ENCODE data around the gene FHAD1. TPM values are rescaled to one million over a fixed set of nuclear protein-coding genes. Genes with fewer than 3 reads are reported as not detected.

FHAD1 gene
- total RNA-seq, 1 experiment from 2014 or later: 1.9 TPM

GRCh38 chr1:15245593-15246360 is 1.2 kb upstream of the FHAD1 start:
- peak overlapping the region in 1 of 2 experiments; percentile 71; a peak in 3 of 5 replicates for H3K4me3 Mint-ChIP-seq
- no peak overlapping the region for H4K91ac ChIP-seq (ENCODE audit: insufficient read length, low read depth, low read length)
- no peak overlapping the region for H3K56ac ChIP-seq (ENCODE audit: insufficient read length, low read depth, low read length)
- no peak overlapping the region for H2BK20ac ChIP-seq (ENCODE audit: low read depth, low read length, poor library complexity, severe bottlenecking)
- no peak overlapping the region for H3K27ac ChIP-seq (ENCODE audit: insufficient read length, low read depth, low read length)
- no peak overlapping the region for H2BK5ac ChIP-seq (ENCODE audit: insufficient read length, low read length)
- H3K9ac ChIP-seq (ENCODE audit: extremely low read depth, insufficient read length, low read length): no peak overlapping the region
- no peaks in the 10 kb centered on the region for H3K79me2 ChIP-seq (ENCODE audit: insufficient read depth, low read length)
- H2BK120ac ChIP-seq (ENCODE audit: low read depth, low read length, poor library complexity, severe bottlenecking): no peak overlapping the region
- peaks cover 0 to 2% of the 10 kb centered on the region in 2 experiments; a peak in 1 of 5 replicates for H3K9me3 Mint-ChIP-seq
- H2AK5ac ChIP-seq (ENCODE audit: insufficient read length, low read length): no peak overlapping the region
- no peak overlapping the region for H3T11ph ChIP-seq (ENCODE audit: low read length)
- peaks cover 9% of the 10 kb centered on the region; the same call in 1 of the 2 replicates for H3K4me1 ChIP-seq (ENCODE audit: insufficient read depth, low read length)
- TF ChIP-seq, protein P1, sequence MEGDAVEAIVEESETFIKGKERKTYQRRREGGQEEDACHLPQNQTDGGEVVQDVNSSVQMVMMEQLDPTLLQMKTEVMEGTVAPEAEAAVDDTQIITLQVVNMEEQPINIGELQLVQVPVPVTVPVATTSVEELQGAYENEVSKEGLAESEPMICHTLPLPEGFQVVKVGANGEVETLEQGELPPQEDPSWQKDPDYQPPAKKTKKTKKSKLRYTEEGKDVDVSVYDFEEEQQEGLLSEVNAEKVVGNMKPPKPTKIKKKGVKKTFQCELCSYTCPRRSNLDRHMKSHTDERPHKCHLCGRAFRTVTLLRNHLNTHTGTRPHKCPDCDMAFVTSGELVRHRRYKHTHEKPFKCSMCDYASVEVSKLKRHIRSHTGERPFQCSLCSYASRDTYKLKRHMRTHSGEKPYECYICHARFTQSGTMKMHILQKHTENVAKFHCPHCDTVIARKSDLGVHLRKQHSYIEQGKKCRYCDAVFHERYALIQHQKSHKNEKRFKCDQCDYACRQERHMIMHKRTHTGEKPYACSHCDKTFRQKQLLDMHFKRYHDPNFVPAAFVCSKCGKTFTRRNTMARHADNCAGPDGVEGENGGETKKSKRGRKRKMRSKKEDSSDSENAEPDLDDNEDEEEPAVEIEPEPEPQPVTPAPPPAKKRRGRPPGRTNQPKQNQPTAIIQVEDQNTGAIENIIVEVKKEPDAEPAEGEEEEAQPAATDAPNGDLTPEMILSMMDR (conservative IDR thresholded peaks at IDR 0.05): no peak
- H2BK12ac ChIP-seq (ENCODE audit: insufficient read length, low read depth, low read length): no peak overlapping the region
- H3K18ac ChIP-seq (ENCODE audit: insufficient read length, low read depth, low read length): no peak overlapping the region
- H4K8ac ChIP-seq (replicated peaks; ENCODE audit: insufficient read length, low read depth, low read length): no peak overlapping the region
- H3K27me3 Mint-ChIP-seq (ENCODE audit: low read depth): peaks cover 31% of the 10 kb centered on the region
- no peaks in the 10 kb centered on the region for H4K20me1 ChIP-seq (ENCODE audit: control insufficient read depth, insufficient read depth, insufficient read length)
- no peak overlapping the region for H3K14ac ChIP-seq (ENCODE audit: insufficient read depth, low read length)
- no peaks in the 10 kb centered on the region for H3K79me1 ChIP-seq (ENCODE audit: insufficient read depth, low read depth, low read length, poor library complexity, severe bottlenecking)
- no peak overlapping the region for H2AFZ ChIP-seq (ENCODE audit: low read length)
- no peaks in the 10 kb centered on the region for H3K23me2 ChIP-seq (ENCODE audit: insufficient read length, low read depth, low read length, poor library complexity, severe bottlenecking)
- no peak overlapping the region for H2BK15ac ChIP-seq (ENCODE audit: low read depth, low read length)
- peaks cover 40 to 43% of the 10 kb centered on the region in 2 experiments for H3K4me1 Mint-ChIP-seq
- no peaks in the 10 kb centered on the region for H3K36me3 Mint-ChIP-seq (ENCODE audit: insufficient read depth in 1 of 3, low read depth in 3 of 3)
- H3K27ac Mint-ChIP-seq: no peak overlapping the region
- H3K9me3 ChIP-seq (ENCODE audit: control insufficient read depth, low read depth, low read length): no peaks in the 10 kb centered on the region
- H3K23ac ChIP-seq (ENCODE audit: insufficient read length, low read depth, low read length): no peak overlapping the region
- 0 out of 2 replicates have a peak, but pooled peaks cover 2% of the 10 kb centered on the region for H3K27me3 ChIP-seq (ENCODE audit: insufficient read depth, low read length)
- H3K4ac ChIP-seq (ENCODE audit: low read depth, low read length): no peak overlapping the region
- no peak overlapping the region for H4K5ac ChIP-seq (ENCODE audit: insufficient read length, low read depth, low read length)
- no CpG with 5 or more reads among the region's 11 CpGs for WGBS (ENCODE audit: extremely low coverage, insufficient read length, low lambda C conversion rate)
- no peak overlapping the region for H3K4me2 ChIP-seq (ENCODE audit: insufficient read depth, insufficient read length, low read length)
- no peak for DNase-seq
